Measurements from ENCODE around the gene IFIH1. TPM values are rescaled to one million over a fixed set of nuclear protein-coding genes. Genes with fewer than 3 reads are reported as not detected.

The IFIH1 gene
- total RNA-seq, 3 donors from 2014 or later (not counting 1 experiment from before 2014, with no cell fraction given), result 36.7 to 57.4 (median 36.9) TPM

- 80% methylated on average over 1 of the region's 1 CpG for WGBS (ENCODE audit: insufficient coverage)
- Mint-ChIP-seq H3K4me3 (no peak overlapping the region), H3K27me3 (ENCODE audit: low read depth in 2 of 2) (peaks cover 6 to 25% of the 10 kb centered on the region in 2 donors), H3K27ac (no peak overlapping the region), H3K36me3 (no peaks in the 10 kb centered on the region), H3K9me3 (no peaks in the 10 kb centered on the region), H3K4me1 (no peaks in the 10 kb centered on the region)
- Histone ChIP-seq H3K4me1 (ENCODE audit: control insufficient read depth, insufficient read depth, low read length) (no peaks in the 10 kb centered on the region), H3K27me3 (ENCODE audit: control insufficient read depth, insufficient read depth, low read length) (peaks cover 2% of the 10 kb centered on the region), H3K4me3 (ENCODE audit: low read length) (no peak overlapping the region), H3K36me3 (ENCODE audit: control insufficient read depth, insufficient read depth, low read length) (no peaks in the 10 kb centered on the region), H3K9me3 (ENCODE audit: control insufficient read depth, insufficient read depth, low read length) (no peaks in the 10 kb centered on the region), H3K27ac (ENCODE audit: low read length) (no peak overlapping the region)
- intact Hi-C loops (cut with micrococcal nuclease), result no loop called here
- no peak for TF ChIP-seq CTCF (IDR thresholded peaks at IDR 0.05)
- ATAC-seq (no peak), DNase-seq (no peak)
Measured at GRCh38 chr2:162233197-162233596, 85.3 kb downstream of the IFIH1 start.

GRCh38 chr2:162232671-162233070 lies 85.8 kb downstream of the IFIH1 start:
- Histone ChIP-seq H3K9me3 (ENCODE audit: control insufficient read depth, insufficient read depth, low read length) (no peaks in the 10 kb centered on the region), H3K27me3 (ENCODE audit: control insufficient read depth, insufficient read depth, low read length) (peaks cover 5% of the 10 kb centered on the region), H3K36me3 (ENCODE audit: control insufficient read depth, insufficient read depth, low read length) (no peaks in the 10 kb centered on the region), H3K4me1 (ENCODE audit: control insufficient read depth, insufficient read depth, low read length) (no peaks in the 10 kb centered on the region), H3K27ac (ENCODE audit: low read length) (no peak overlapping the region), H3K4me3 (ENCODE audit: low read length) (no peak overlapping the region)
- ATAC-seq (no peak), DNase-seq (no peak)
- Mint-ChIP-seq H3K27ac (no peak overlapping the region), H3K4me3 (no peak overlapping the region), H3K27me3 (ENCODE audit: low read depth in 2 of 2) (peaks cover 8 to 23% of the 10 kb centered on the region in 2 donors), H3K4me1 (no peaks in the 10 kb centered on the region), H3K36me3 (no peaks in the 10 kb centered on the region), H3K9me3 (no peaks in the 10 kb centered on the region)
- intact Hi-C loops (cut with micrococcal nuclease), result no loop called here
- no peak for TF ChIP-seq CTCF (IDR thresholded peaks at IDR 0.05)
- 67% methylated on average over 1 of the region's 2 CpGs for WGBS (ENCODE audit: insufficient coverage)

GRCh38 chr2:162232027-162232426 lies 86.5 kb downstream of the IFIH1 start:
- no peaks in the 10 kb centered on the region for H3K9me3 ChIP-seq (ENCODE audit: control insufficient read depth, insufficient read depth, low read length)
- Mint-ChIP-seq H3K4me3 (no peak overlapping the region), H3K4me1 (no peaks in the 10 kb centered on the region), H3K36me3 (no peaks in the 10 kb centered on the region), H3K27me3 (ENCODE audit: low read depth in 2 of 2) (peaks cover 9 to 25% of the 10 kb centered on the region in 2 donors), H3K9me3 (no peaks in the 10 kb centered on the region), H3K27ac (no peak overlapping the region)
- no peaks in the 10 kb centered on the region for H3K4me1 ChIP-seq (ENCODE audit: control insufficient read depth, insufficient read depth, low read length)
- no peak overlapping the region for H3K4me3 ChIP-seq (ENCODE audit: low read length)
- no peak for TF ChIP-seq CTCF (IDR thresholded peaks at IDR 0.05)
- intact Hi-C loops (cut with micrococcal nuclease), result no loop called here
- no CpG with 5 or more reads among the region's 2 CpGs for WGBS (ENCODE audit: insufficient coverage)
- ATAC-seq (no peak), DNase-seq (no peak)
- H3K27me3 ChIP-seq (ENCODE audit: control insufficient read depth, insufficient read depth, low read length), result peaks cover 5% of the 10 kb centered on the region
- no peaks in the 10 kb centered on the region for H3K36me3 ChIP-seq (ENCODE audit: control insufficient read depth, insufficient read depth, low read length)
- H3K27ac ChIP-seq (ENCODE audit: low read length), result no peak overlapping the region

GRCh38 chr2:162230761-162231160 lies 87.7 kb downstream of the IFIH1 start:
- WGBS (ENCODE audit: insufficient coverage), result 75% methylated on average over 1 of the region's 1 CpG
- Mint-ChIP-seq H3K27ac (no peak overlapping the region), H3K4me1 (no peaks in the 10 kb centered on the region), H3K4me3 (no peak overlapping the region), H3K9me3 (no peaks in the 10 kb centered on the region), H3K36me3 (no peaks in the 10 kb centered on the region), H3K27me3 (ENCODE audit: low read depth in 2 of 2) (peaks cover 11 to 25% of the 10 kb centered on the region in 2 donors)
- DNase-seq (no peak), ATAC-seq (no peak)
- Histone ChIP-seq H3K27ac (ENCODE audit: low read length) (no peak overlapping the region), H3K4me3 (ENCODE audit: low read length) (no peak overlapping the region), H3K4me1 (ENCODE audit: control insufficient read depth, insufficient read depth, low read length) (no peaks in the 10 kb centered on the region), H3K9me3 (ENCODE audit: control insufficient read depth, insufficient read depth, low read length) (no peaks in the 10 kb centered on the region), H3K36me3 (ENCODE audit: control insufficient read depth, insufficient read depth, low read length) (no peaks in the 10 kb centered on the region), H3K27me3 (ENCODE audit: control insufficient read depth, insufficient read depth, low read length) (peaks cover 5% of the 10 kb centered on the region)
- TF ChIP-seq CTCF (IDR thresholded peaks at IDR 0.05), result no peak
- intact Hi-C loops (cut with micrococcal nuclease), result no loop called here
